HEK293 (cell line): ENCODE data around the gene GNAZ.

Experiments
- CTCF ChIA-PET: fragments of 350-600 bp; formaldehyde crosslinking; extraction: SDS; loops from one replicate; lab custom pipeline; 2021; ENCODE audit warnings: antibody characterized with exemption; lab: Yijun Ruan, JAX
- POLR2A ChIA-PET: fragments of 300-600 bp; formaldehyde crosslinking; extraction: SDS; loops from one replicate; lab custom pipeline; 2020; ENCODE audit warnings: antibody characterized with exemption, inconsistent platforms; lab: Yijun Ruan, JAX
- H3K27ac ChIP-seq: fragments of 200-500 bp; sonication (Bioruptor generic); 2 replicates; pipeline ENCODE4 v1.5.1; 2014; ENCODE audit warnings: low read depth, low read length, control low read depth, inconsistent platforms; ENCODE audit errors: extremely low read depth
- H3K36me3 ChIP-seq, 2 experiments: fragments of 200-500 bp in 1 of 2; sonication (Bioruptor generic) in 1 of 2; 1 replicate in 1 of 2; 2 replicates in 1 of 2; pipeline ENCODE4 v1.5.1; 2014 to 2017; ENCODE audit warnings: inconsistent platforms in 2 of 2, low read length in 2 of 2; ENCODE audit not compliant: control insufficient read depth in 2 of 2, insufficient read depth in 1 of 2
- H3K4me1 ChIP-seq: fragments of 200-500 bp; sonication (Bioruptor generic); 2 replicates; pipeline ENCODE4 v1.5.1; 2014; ENCODE audit warnings: mild to moderate bottlenecking, low read length, inconsistent platforms; ENCODE audit not compliant: control insufficient read depth, insufficient read depth
- H3K4me3 ChIP-seq: 2 replicates; pipeline ENCODE4 v1.5.1; 2011; ENCODE audit warnings: low read depth, mild to moderate bottlenecking, control low read depth, low read length, moderate library complexity
- H3K9me3 ChIP-seq: fragments of 200-500 bp; sonication (Bioruptor generic); 2 replicates; pipeline ENCODE4 v1.5.1; 2014; ENCODE audit warnings: low read depth, low read length, inconsistent platforms; ENCODE audit not compliant: control insufficient read depth, insufficient read depth
- AEBP2 ChIP-seq: fragments of 450-650 bp; formaldehyde crosslinking; IDR thresholded peaks from 2 replicates; pipeline ENCODE4 v1.5.1; 2016; ENCODE audit warnings: missing biosample characterization, missing genetic modification characterization, borderline replicate concordance
- ATF2 ChIP-seq: fragments of 450-650 bp; formaldehyde crosslinking; IDR thresholded peaks from 2 replicates; pipeline ENCODE4 v1.5.1; 2016; ENCODE audit warnings: missing biosample characterization, missing genetic modification characterization, low read depth
- FEZF1 ChIP-seq: fragments of 450-650 bp; formaldehyde crosslinking; IDR thresholded peaks from 2 replicates; pipeline ENCODE4 v1.5.1; 2016; ENCODE audit warnings: missing biosample characterization, missing genetic modification characterization
- KLF16 ChIP-seq: fragments of 450-650 bp; formaldehyde crosslinking; IDR thresholded peaks from 2 replicates; pipeline ENCODE4 v1.5.1; 2017; ENCODE audit warnings: missing biosample characterization, missing genetic modification characterization
- KLF7 ChIP-seq: fragments of 450-650 bp; formaldehyde crosslinking; IDR thresholded peaks from 2 replicates; pipeline ENCODE4 v1.5.1; 2016; ENCODE audit warnings: missing biosample characterization, missing genetic modification characterization, borderline replicate concordance
- REPIN1 ChIP-seq: fragments of 450-650 bp; formaldehyde crosslinking; IDR thresholded peaks from 2 replicates; pipeline ENCODE4 v1.5.1; 2017; ENCODE audit warnings: missing biosample characterization, missing genetic modification characterization, low read depth
- WT1 ChIP-seq: fragments of 450-650 bp; formaldehyde crosslinking; IDR thresholded peaks from 2 replicates; pipeline ENCODE4 v1.5.1; 2016; ENCODE audit warnings: missing biosample characterization, missing genetic modification characterization
- ZBTB11 ChIP-seq: fragments of 450-650 bp; formaldehyde crosslinking; conservative IDR thresholded peaks from 2 replicates; pipeline ENCODE4 v1.5.1; 2016; ENCODE audit warnings: low read depth, missing biosample characterization, missing genetic modification characterization
- ZBTB48 ChIP-seq: fragments of 450-650 bp; formaldehyde crosslinking; IDR thresholded peaks from 2 replicates; pipeline ENCODE4 v1.5.1; 2016; ENCODE audit warnings: missing biosample characterization, missing genetic modification characterization
- ZBTB49 ChIP-seq: fragments of 450-650 bp; formaldehyde crosslinking; IDR thresholded peaks from 2 replicates; pipeline ENCODE4 v1.5.1; 2016; ENCODE audit warnings: missing biosample characterization, missing genetic modification characterization, low read depth
- ZFP41 ChIP-seq: fragments of 450-650 bp; formaldehyde crosslinking; IDR thresholded peaks from 2 replicates; pipeline ENCODE4 v1.5.1; 2016; ENCODE audit warnings: missing biosample characterization, missing genetic modification characterization, borderline replicate concordance
- ZNF10 ChIP-seq: fragments of 450-650 bp; formaldehyde crosslinking; IDR thresholded peaks from 2 replicates; pipeline ENCODE4 v1.5.1; 2017; ENCODE audit warnings: missing biosample characterization, missing genetic modification characterization
- ZNF114 ChIP-seq: fragments of 450-650 bp; formaldehyde crosslinking; IDR thresholded peaks from 2 replicates; pipeline ENCODE4 v1.5.0; 2017; ENCODE audit warnings: missing biosample characterization, missing genetic modification characterization
- ZNF121 ChIP-seq: fragments of 450-650 bp; formaldehyde crosslinking; IDR thresholded peaks from 2 replicates; pipeline ENCODE4 v1.5.1; 2016; ENCODE audit warnings: missing biosample characterization, missing genetic modification characterization
- ZNF16 ChIP-seq: fragments of 450-650 bp; formaldehyde crosslinking; IDR thresholded peaks from 2 replicates; pipeline ENCODE4 v1.5.1; 2016; ENCODE audit warnings: low read depth, missing biosample characterization, missing genetic modification characterization
- ZNF19 ChIP-seq: fragments of 450-650 bp; formaldehyde crosslinking; IDR thresholded peaks from 2 replicates; pipeline ENCODE4; 2016; ENCODE audit warnings: missing biosample characterization, missing genetic modification characterization, low read depth
- ZNF202 ChIP-seq: fragments of 450-650 bp; formaldehyde crosslinking; IDR thresholded peaks from 2 replicates; pipeline ENCODE4 v1.5.1; 2016; ENCODE audit warnings: missing biosample characterization, missing genetic modification characterization, borderline replicate concordance
- ZNF394 ChIP-seq: fragments of 450-650 bp; formaldehyde crosslinking; IDR thresholded peaks from 2 replicates; pipeline ENCODE4 v1.5.1; 2016; ENCODE audit warnings: missing biosample characterization, missing genetic modification characterization, mild to moderate bottlenecking, moderate library complexity, borderline replicate concordance
- ZNF423 ChIP-seq: fragments of 450-650 bp; formaldehyde crosslinking; IDR thresholded peaks from 2 replicates; pipeline ENCODE4 v1.5.1; 2016; ENCODE audit warnings: missing biosample characterization, missing genetic modification characterization
- ZNF560 ChIP-seq: fragments of 450-650 bp; formaldehyde crosslinking; IDR thresholded peaks from 2 replicates; pipeline ENCODE4 v1.5.1; 2017; ENCODE audit warnings: missing biosample characterization, missing genetic modification characterization, borderline replicate concordance
- ZNF623 ChIP-seq: fragments of 450-650 bp; formaldehyde crosslinking; IDR thresholded peaks from 2 replicates; pipeline ENCODE4 v1.5.1; 2016; ENCODE audit warnings: missing biosample characterization, missing genetic modification characterization
- ZNF624 ChIP-seq: fragments of 450-650 bp; formaldehyde crosslinking; IDR thresholded peaks from 2 replicates; pipeline ENCODE4 v1.5.1; 2017; ENCODE audit warnings: missing biosample characterization, missing genetic modification characterization
- ZNF76 ChIP-seq: fragments of 450-650 bp; formaldehyde crosslinking; IDR thresholded peaks from 2 replicates; pipeline ENCODE4; 2016; ENCODE audit warnings: low read depth, missing biosample characterization, missing genetic modification characterization, borderline replicate concordance
- ZNF768 ChIP-seq: fragments of 450-650 bp; formaldehyde crosslinking; IDR thresholded peaks from 2 replicates; pipeline ENCODE4 v1.5.1; 2018; ENCODE audit warnings: missing biosample characterization, mild to moderate bottlenecking, missing genetic modification characterization
- ZNF792 ChIP-seq: fragments of 450-650 bp; formaldehyde crosslinking; IDR thresholded peaks from 2 replicates; pipeline ENCODE4 v1.5.1; 2016; ENCODE audit warnings: missing biosample characterization, missing genetic modification characterization
- ZNF830 ChIP-seq: fragments of 450-650 bp; IDR thresholded peaks from 2 replicates; pipeline ENCODE4 v1.5.0; 2018; ENCODE audit warnings: missing biosample characterization, missing genetic modification characterization, low read depth, mild to moderate bottlenecking, moderate library complexity

The GNAZ gene

GRCh38 chr22:23031381-23031780 lies 38.9 kb upstream of the GNAZ start (continued):
- TF ChIP-seq AEBP2 (tag by site-specific recombination) (no peak), ZBTB48 (tag by site-specific recombination) (no peak), ZNF19 (tag by site-specific recombination) (no peak), ZNF792 (tag by site-specific recombination) (no peak)

GRCh38 chr22:23031786-23032185 lies 38.5 kb upstream of the GNAZ start:
- Histone ChIP-seq H3K36me3 (no peaks in the 10 kb centered on the region), H3K27ac (no peak overlapping the region), H3K9me3 (no peaks in the 10 kb centered on the region), H3K4me1 (no peaks in the 10 kb centered on the region), H3K4me3 (no peak overlapping the region)
- TF ChIP-seq ATF2 (tag by site-specific recombination) (no peak), ZNF423 (no peak), AEBP2 (tag by site-specific recombination) (no peak), ZNF76 (no peak), ZNF624 (tag by site-specific recombination) (no peak), ZBTB11 (tag by site-specific recombination) (no peak), REPIN1 (tag by site-specific recombination) (no peak), ZNF394 (no peak), ZFP41 (tag by site-specific recombination) (no peak), ZNF10 (no peak), KLF7 (no peak)
- CTCF ChIA-PET, result no interaction called here
- POLR2A ChIA-PET, result no interaction called here

- no peak overlapping the region for H3K4me3 ChIP-seq
- POLR2A ChIA-PET, result no interaction called here
- H3K27ac ChIP-seq, result no peak overlapping the region
- no peaks in the 10 kb centered on the region for H3K4me1 ChIP-seq
- CTCF ChIA-PET, result no interaction called here
- H3K9me3 ChIP-seq, result no peaks in the 10 kb centered on the region
- H3K36me3 ChIP-seq, result no peaks in the 10 kb centered on the region
- TF ChIP-seq ZNF16 (tag by site-specific recombination) (no peak), ZBTB49 (no peak), FEZF1 (tag by site-specific recombination) (no peak), WT1 (tag by site-specific recombination) (no peak), KLF16 (tag by site-specific recombination) (no peak), ZNF768 (tag by site-specific recombination) (no peak), ZNF830 (tag by site-specific recombination) (no peak), ZNF623 (tag by site-specific recombination) (no peak), ZNF560 (tag by site-specific recombination) (no peak), ZNF114 (tag by site-specific recombination) (no peak), ZNF202 (tag by site-specific recombination) (no peak), ZNF121 (tag by site-specific recombination) (no peak)
Measured at GRCh38 chr22:23032658-23033057, 37.7 kb upstream of the GNAZ start.
